Placental pericyte (primary cell): ENCODE data around the gene ZSCAN5B. TPM values are rescaled to one million over a fixed set of nuclear protein-coding genes. Genes with fewer than 3 reads are reported as not detected.

Experiments used
- total RNA-seq: library from RNA; depleted of rRNA; stranded (reverse); fragments of >200 nt; gene quantifications from 2 replicates; pipeline ENCODE4 v1.2.3, GENCODE V29; 2012

The ZSCAN5B gene, protein sequence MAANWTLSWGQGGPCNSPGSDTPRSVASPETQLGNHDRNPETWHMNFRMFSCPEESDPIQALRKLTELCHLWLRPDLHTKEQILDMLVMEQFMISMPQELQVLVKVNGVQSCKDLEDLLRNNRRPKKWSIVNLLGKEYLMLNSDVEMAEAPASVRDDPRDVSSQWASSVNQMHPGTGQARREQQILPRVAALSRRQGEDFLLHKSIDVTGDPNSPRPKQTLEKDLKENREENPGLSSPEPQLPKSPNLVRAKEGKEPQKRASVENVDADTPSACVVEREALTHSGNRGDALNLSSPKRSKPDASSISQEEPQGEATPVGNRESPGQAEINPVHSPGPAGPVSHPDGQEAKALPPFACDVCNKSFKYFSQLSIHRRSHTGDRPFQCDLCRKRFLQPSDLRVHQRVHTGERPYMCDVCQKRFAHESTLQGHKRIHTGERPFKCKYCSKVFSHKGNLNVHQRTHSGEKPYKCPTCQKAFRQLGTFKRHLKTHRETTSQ
- not detected in 2 replicates for total RNA-seq

DNA sequence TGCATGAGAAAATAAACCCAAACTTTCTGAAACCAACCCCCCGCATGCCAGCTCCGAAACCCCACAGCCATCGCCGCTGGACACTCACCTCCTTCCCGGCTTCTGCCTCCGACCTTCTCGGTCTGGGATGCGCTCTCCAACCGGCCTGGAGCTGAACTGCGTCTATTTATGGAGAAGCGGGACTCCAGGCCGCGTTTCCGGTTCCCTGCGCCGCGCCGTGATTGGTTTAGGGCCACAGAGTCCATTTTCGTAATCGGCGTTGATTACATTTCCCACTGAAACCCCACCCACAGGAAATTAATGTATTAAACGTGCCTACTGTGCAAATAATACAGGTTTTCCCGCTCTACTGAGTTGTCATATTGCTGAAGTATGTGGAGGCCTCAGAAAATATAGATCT is at the start of gene ZSCAN5B:
Gene ZSCAN5B, minus strand, starts transcription at position 138 of the 400 bp plus-strand sequence. CDS start 4,731 bp downstream, outside the sequence.

DNA sequence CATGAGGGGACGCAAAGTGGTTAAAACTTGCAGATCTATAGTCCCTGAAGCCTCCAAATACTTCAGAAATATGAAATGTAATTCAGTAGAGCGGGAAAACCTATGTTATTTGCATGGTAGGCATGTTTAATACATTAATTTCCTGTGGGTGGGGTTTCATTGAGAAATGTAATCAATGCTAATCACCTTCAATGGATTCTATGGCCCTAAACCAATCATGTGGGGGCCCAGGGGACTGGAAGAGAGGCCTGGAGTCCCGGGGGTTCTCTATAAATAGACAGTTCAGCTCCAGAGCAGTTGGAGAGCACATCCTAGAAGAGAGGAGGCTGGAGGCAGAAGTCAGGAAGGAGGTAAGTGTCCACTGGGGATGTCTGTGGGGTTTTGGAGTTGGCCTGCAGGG is 4.4 kb upstream of the ZSCAN5B start, which contains the start of gene ZSCAN5C:
Gene ZSCAN5C, plus strand, starts transcription at position 301 of the 400 bp plus-strand sequence. CDS start 3,641 bp downstream, outside the sequence.

DNA sequence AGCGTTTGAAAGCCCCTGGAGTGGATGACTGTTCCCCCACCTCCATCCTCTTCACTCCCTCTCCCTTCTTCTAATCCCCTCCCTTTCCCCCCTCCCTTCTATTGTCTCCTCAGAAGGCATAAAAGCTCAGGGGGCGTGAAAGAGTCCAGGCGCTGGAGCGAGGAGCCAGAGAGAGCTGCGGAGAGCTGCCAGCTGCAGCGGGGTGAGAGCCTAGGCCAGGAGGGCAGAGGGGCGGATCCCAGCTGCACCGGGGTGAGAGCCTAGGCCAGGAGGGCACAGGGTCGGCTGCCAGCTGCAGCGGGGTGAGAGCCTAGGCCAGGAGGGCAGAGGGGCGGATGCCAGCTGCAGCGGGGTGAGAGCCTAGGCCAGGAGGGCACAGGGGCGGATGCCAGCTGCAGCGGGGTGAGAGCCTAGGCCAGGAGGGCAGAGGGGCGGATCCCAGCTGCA is 21.7 kb downstream of the ZSCAN5B start, which contains the start of gene GALP:
Gene GALP, plus strand, starts transcription at position 148 of the 447 bp plus-strand sequence. CDS start 1,101 bp downstream, outside the sequence.

DNA sequence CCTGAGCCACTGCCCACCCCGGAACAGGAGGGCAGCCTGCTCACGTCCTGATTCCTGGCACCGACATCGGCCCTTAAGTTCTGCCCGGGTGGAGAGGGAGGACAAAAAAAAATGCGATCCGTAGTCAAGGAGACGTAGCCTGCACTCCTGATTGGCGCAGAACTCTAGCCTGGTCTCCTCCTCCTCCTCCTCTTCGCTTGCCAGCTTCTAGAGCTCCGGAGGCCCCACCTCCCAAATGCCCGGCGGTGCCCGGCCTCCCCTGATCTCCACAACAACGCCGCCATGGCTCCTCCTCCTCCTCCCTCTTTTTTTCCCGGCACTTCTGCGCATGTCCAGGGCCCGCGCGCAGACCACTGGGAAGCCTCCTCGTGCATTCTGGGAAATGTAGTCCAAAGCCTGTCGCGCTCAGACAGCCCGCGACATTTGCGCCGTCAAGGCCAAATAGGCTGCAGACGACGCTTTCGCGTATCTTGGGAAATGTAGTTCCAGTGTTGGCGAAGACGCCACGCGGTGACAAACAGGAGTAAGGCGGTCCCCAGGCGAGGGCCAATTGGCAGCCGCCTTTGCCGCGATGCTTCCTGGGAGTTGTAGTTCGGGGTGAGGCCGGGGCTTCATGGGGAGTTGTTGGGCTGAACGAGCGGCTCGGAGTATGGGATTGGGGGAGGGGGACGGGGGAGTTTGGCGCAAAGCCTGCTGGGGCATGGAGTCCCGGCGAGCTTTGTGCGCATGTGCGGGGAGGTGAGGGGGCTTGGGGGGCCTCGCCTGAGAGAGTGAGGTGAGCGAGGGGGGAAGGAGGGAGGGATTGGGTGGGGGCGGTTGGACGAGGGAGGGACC is 56.8 kb downstream of the ZSCAN5B start, which contains the start of gene ZNF444:
Gene ZNF444, plus strand, starts transcription at position 705 of the 834 bp plus-strand sequence. CDS start 5,625 bp downstream, outside the sequence.

Other genes with a start within 250 kb of the ZSCAN5B start
- gene NLRP8, start 250.0 kb downstream of the ZSCAN5B start, total RNA-seq: not detected in 2 replicates
- gene NLRP5, start 211.0 kb downstream of the ZSCAN5B start, total RNA-seq: not detected in 2 replicates
- gene ZNF787, start 76.5 kb downstream of the ZSCAN5B start, total RNA-seq: 17.5 and 37.5 TPM in 2 replicates
- 13.1 and 16.9 TPM in 2 replicates for gene ZNF444, start 56.5 kb downstream of the ZSCAN5B start, total RNA-seq
- gene GALP, start 21.8 kb downstream of the ZSCAN5B start, total RNA-seq: not detected in 2 replicates
- not detected in 2 replicates for gene ZSCAN5C, start 4.5 kb upstream of the ZSCAN5B start, total RNA-seq
- gene EDDM13, start 75.0 kb upstream of the ZSCAN5B start, total RNA-seq: not detected in 2 replicates
- gene ZSCAN5A, start 117.1 kb upstream of the ZSCAN5B start, total RNA-seq: 8.0 and 9.2 TPM in 2 replicates
- 1.1 and 2.2 TPM in 2 replicates for gene ZNF582, start 195.8 kb upstream of the ZSCAN5B start, total RNA-seq
- gene ZNF583, start 206.5 kb upstream of the ZSCAN5B start, total RNA-seq: 7.7 and 9.4 TPM in 2 replicates